ENCODE measurements around the gene SARDH.

SARDH gene

GRCh38 chr9:133774799-133775198, 36.6 kb upstream of the SARDH start:
- no peaks in the 10 kb centered on the region for H3K4me1 ChIP-seq (ENCODE audit: insufficient read depth, low read length, severe bottlenecking)
- no peak overlapping the region for H2AFZ ChIP-seq (ENCODE audit: low read length)
- H3K36me3 ChIP-seq (ENCODE audit: insufficient read depth, low read length): no peaks in the 10 kb centered on the region
- H3K79me2 ChIP-seq (ENCODE audit: insufficient read depth, low read length): no peaks in the 10 kb centered on the region
- H3K9me2 ChIP-seq (ENCODE audit: low read depth, low read length): no peaks in the 10 kb centered on the region
- no peak overlapping the region for H3K9ac ChIP-seq (ENCODE audit: low read length)
- H3K4me3 ChIP-seq (ENCODE audit: low read depth, low read length, poor library complexity, severe bottlenecking): no peak overlapping the region
- no peaks in the 10 kb centered on the region; the same call in 1 of the 2 replicates for H3K27me3 ChIP-seq (ENCODE audit: insufficient read depth, low read length)
- H3K9me3 ChIP-seq (ENCODE audit: low read length): no peaks in the 10 kb centered on the region
- TF ChIP-seq CTCF (IDR thresholded peaks at IDR 0.05; ENCODE audit: low read length) (no peak), EZH2 (IDR thresholded peaks at IDR 0.05; ENCODE audit: borderline replicate concordance, low read length) (no peak)
- no peaks in the 10 kb centered on the region for H3F3A ChIP-seq (ENCODE audit: insufficient read depth, low read length)
- no peaks in the 10 kb centered on the region for H4K20me1 ChIP-seq (ENCODE audit: insufficient read depth, low read length)
- no peak overlapping the region for H3K4me2 ChIP-seq (ENCODE audit: low read length)
- no peak overlapping the region for H3K27ac ChIP-seq (ENCODE audit: low read depth, low read length, poor library complexity, severe bottlenecking)

GRCh38 chr9:133773889-133774655, 35.9 kb upstream of the SARDH start:
- H3K4me1 ChIP-seq (ENCODE audit: insufficient read depth, low read length, severe bottlenecking): no peaks in the 10 kb centered on the region
- no peak overlapping the region for H2AFZ ChIP-seq (ENCODE audit: low read length)
- no peaks in the 10 kb centered on the region for H3F3A ChIP-seq (ENCODE audit: insufficient read depth, low read length)
- no peaks in the 10 kb centered on the region; the same call in 1 of the 2 replicates for H3K27me3 ChIP-seq (ENCODE audit: insufficient read depth, low read length)
- H3K79me2 ChIP-seq (ENCODE audit: insufficient read depth, low read length): no peaks in the 10 kb centered on the region
- no peak overlapping the region for H3K4me2 ChIP-seq (ENCODE audit: low read length)
- no peak overlapping the region for H3K9ac ChIP-seq (ENCODE audit: low read length)
- no peak overlapping the region for H3K4me3 ChIP-seq (ENCODE audit: low read depth, low read length, poor library complexity, severe bottlenecking)
- no peak overlapping the region for H3K27ac ChIP-seq (ENCODE audit: low read depth, low read length, poor library complexity, severe bottlenecking)
- TF ChIP-seq EZH2 (IDR thresholded peaks at IDR 0.05; ENCODE audit: borderline replicate concordance, low read length): no peak
- TF ChIP-seq CTCF (IDR thresholded peaks at IDR 0.05; ENCODE audit: low read length): no peak
- no peaks in the 10 kb centered on the region for H3K9me3 ChIP-seq (ENCODE audit: low read length)
- no peaks in the 10 kb centered on the region for H3K36me3 ChIP-seq (ENCODE audit: insufficient read depth, low read length)
- no peaks in the 10 kb centered on the region for H4K20me1 ChIP-seq (ENCODE audit: insufficient read depth, low read length)
- no peaks in the 10 kb centered on the region for H3K9me2 ChIP-seq (ENCODE audit: low read depth, low read length)

- Histone ChIP-seq H3K9ac (ENCODE audit: low read length) (no peak overlapping the region), H3K4me3 (ENCODE audit: low read depth, low read length, poor library complexity, severe bottlenecking) (no peak overlapping the region), H3K4me1 (ENCODE audit: insufficient read depth, low read length, severe bottlenecking) (no peaks in the 10 kb centered on the region), H3K4me2 (ENCODE audit: low read length) (no peak overlapping the region), H3K9me2 (ENCODE audit: low read depth, low read length) (no peaks in the 10 kb centered on the region), H3K79me2 (ENCODE audit: insufficient read depth, low read length) (no peaks in the 10 kb centered on the region), H3F3A (ENCODE audit: insufficient read depth, low read length) (no peaks in the 10 kb centered on the region), H3K36me3 (ENCODE audit: insufficient read depth, low read length) (no peaks in the 10 kb centered on the region), H3K9me3 (ENCODE audit: low read length) (no peaks in the 10 kb centered on the region), H3K27me3 (ENCODE audit: insufficient read depth, low read length) (no peaks in the 10 kb centered on the region; the same call in 1 of the 2 replicates), H2AFZ (ENCODE audit: low read length) (no peak overlapping the region), H3K27ac (ENCODE audit: low read depth, low read length, poor library complexity, severe bottlenecking) (no peak overlapping the region), H4K20me1 (ENCODE audit: insufficient read depth, low read length) (no peaks in the 10 kb centered on the region)
- no peak for TF ChIP-seq CTCF (IDR thresholded peaks at IDR 0.05; ENCODE audit: low read length)
- no peak for TF ChIP-seq EZH2 (IDR thresholded peaks at IDR 0.05; ENCODE audit: borderline replicate concordance, low read length)
These were observed 34.4 kb upstream of the SARDH start for GRCh38 chr9:133772581-133772980.
